A673 (cell line): ENCODE data around the gene LPAR6.

Experiments
- CTCF ChIP-seq: fragments of 300-800, 200-600 bp; sonication (generic); conservative IDR thresholded peaks from 2 replicates; pipeline ENCODE4 v1.5.1; 2017; ENCODE audit warnings: low read depth, mild to moderate bottlenecking, antibody characterized with exemption, low read length, moderate library complexity, mixed read lengths
- EZH2 ChIP-seq: fragments of 200-600 bp; sonication (generic); IDR thresholded peaks from 2 replicates; pipeline ENCODE4 v1.6.1; 2017; ENCODE audit warnings: borderline replicate concordance, low read depth, mild to moderate bottlenecking, mixed read lengths, antibody characterized with exemption, low read length; ENCODE audit not compliant: poor library complexity, severe bottlenecking

- TF ChIP-seq CTCF (no peak), EZH2 (no peak)
Observed at GRCh38 chr13:48400850-48401291, 12.0 kb downstream of the LPAR6 start.
